Smooth muscle cell (in vitro differentiated cells): Measurements from ENCODE around the gene NOS3. TPM values are rescaled to one million over a fixed set of nuclear protein-coding genes. Genes with fewer than 3 reads are reported as not detected.

ENCODE experiments used
- DNase-seq: peaks from one replicate; lab custom pipeline; 2025; ENCODE audit not compliant: unreplicated experiment; lab: John Stamatoyannopoulos, UW
- H2AFZ ChIP-seq: fragments of 200-600 bp; sonication (generic); 2 replicates; pipeline ENCODE4 v1.6.0; 2016; ENCODE audit warnings: antibody characterized with exemption, low read depth, mild to moderate bottlenecking
- H3F3A ChIP-seq: fragments of 200-600 bp; sonication (generic); 2 replicates; pipeline ENCODE4 v1.6.0; 2017; ENCODE audit warnings: antibody characterized with exemption, low read depth
- H3K27ac ChIP-seq: fragments of 200-600 bp; sonication (generic); 2 replicates; pipeline ENCODE4 v1.5.1; 2016; ENCODE audit warnings: low read depth, mild to moderate bottlenecking
- H3K27me3 ChIP-seq: fragments of 200-600 bp; sonication (generic); 2 replicates; pipeline ENCODE4 v1.6.1; 2016; ENCODE audit warnings: low read depth, mild to moderate bottlenecking
- H3K36me3 ChIP-seq: fragments of 200-600 bp; sonication (generic); 2 replicates; pipeline ENCODE4 v1.5.1; 2016; ENCODE audit warnings: low read depth
- H3K4me1 ChIP-seq: fragments of 200-600 bp; sonication (generic); 2 replicates; pipeline ENCODE4 v1.5.1; 2016; ENCODE audit warnings: low read depth
- H3K4me2 ChIP-seq: fragments of 200-600 bp; sonication (generic); 2 replicates; pipeline ENCODE4 v1.6.0; 2016; ENCODE audit warnings: mild to moderate bottlenecking
- H3K4me3 ChIP-seq: fragments of 200-600 bp; sonication (generic); 2 replicates; pipeline ENCODE4 v1.5.1; 2016; ENCODE audit warnings: mild to moderate bottlenecking
- H3K79me2 ChIP-seq: fragments of 200-600 bp; sonication (generic); 2 replicates; pipeline ENCODE4 v1.6.0; 2016; ENCODE audit warnings: low read depth, mild to moderate bottlenecking
- H3K9ac ChIP-seq: fragments of 200-600 bp; sonication (generic); 2 replicates; pipeline ENCODE4 v1.6.0; 2016; ENCODE audit warnings: low read depth
- H3K9me3 ChIP-seq: fragments of 200-600 bp; sonication (generic); replicated peaks from 2 replicates; pipeline ENCODE4 v1.5.1; 2016; ENCODE audit warnings: low read depth
- H4K20me1 ChIP-seq: fragments of 200-600 bp; sonication (generic); 2 replicates; pipeline ENCODE4 v1.6.0; 2016; ENCODE audit warnings: low read depth
- CTCF ChIP-seq: fragments of 200-600 bp; sonication (generic); IDR thresholded peaks from 2 replicates; pipeline ENCODE4 v1.5.1; 2017; ENCODE audit warnings: borderline replicate concordance, mild to moderate bottlenecking, antibody characterized with exemption; ENCODE audit not compliant: insufficient read depth, poor library complexity, severe bottlenecking
- WGBS: methylation state at CpG from one replicate; pipeline ENCODE4 v1.1.7; 2016; ENCODE audit warnings: low lambda C conversion rate; 5-methylcytosine and 5-hydroxymethylcytosine counted together
- polyA plus RNA-seq: library from polyadenylated mRNA; unstranded; fragments of >200 nt; fragmentation: Nextera tagmentation; extraction: Ambion mirVana; gene quantifications from 2 replicates; pipeline ENCODE4 v1.2.1, GENCODE V29; 2016
- total RNA-seq: library from RNA; depleted of rRNA; stranded (reverse); fragments of >200 nt; gene quantifications from 2 replicates; pipeline ENCODE4 v1.2.3, GENCODE V29; 2014

NOS3 gene
- total and polyA plus RNA-seq, 2 experiments from 2014 or later = 3.4 to 11.7 TPM

- peak; percentile 96 for DNase-seq
- Histone ChIP-seq H3F3A (no peaks in the 10 kb centered on the region), H3K4me3 (peak within 1 kb of the TSS; percentile 61), H2AFZ (peak within 1 kb of the TSS; percentile 26), H3K27me3 (no peaks in the 10 kb centered on the region), H4K20me1 (no peaks in the 10 kb centered on the region), H3K9me3 (no peaks in the 10 kb centered on the region), H3K9ac (peak within 1 kb of the TSS; percentile 69), H3K79me2 (peaks cover 22% of the 10 kb centered on the region), H3K4me2 (peak within 1 kb of the TSS; percentile 88), H3K4me1 (peaks cover 19% of the 10 kb centered on the region), H3K36me3 (no peaks in the 10 kb centered on the region), H3K27ac (peak within 1 kb of the TSS; percentile 86)
- WGBS = 1% methylated on average over 50 of the region's 53 CpGs
- TF ChIP-seq CTCF = peak; percentile 35
Measured at GRCh38 chr7:151028131-151028947, 37.5 kb downstream of the NOS3 start, which contains the start of gene ABCB8. ABCB8 (plus strand) TSS chr7:151028450; CDS start chr7:151028516, 66 bp downstream.

- Histone ChIP-seq H3K4me3 (peak overlapping the region; percentile 61), H3K36me3 (no peaks in the 10 kb centered on the region), H3K27ac (peak overlapping the region; percentile 86), H3K27me3 (no peaks in the 10 kb centered on the region), H3K79me2 (peaks cover 22% of the 10 kb centered on the region), H3K9ac (peak overlapping the region; percentile 64), H2AFZ (peak overlapping the region; percentile 26), H3K4me2 (peak overlapping the region; percentile 88), H3K9me3 (no peaks in the 10 kb centered on the region), H3F3A (no peaks in the 10 kb centered on the region), H3K4me1 (peaks cover 19% of the 10 kb centered on the region), H4K20me1 (no peaks in the 10 kb centered on the region)
- TF ChIP-seq CTCF = no peak
- DNase-seq = no peak
- WGBS = 61% methylated on average over 17 of the region's 17 CpGs
Measured at GRCh38 chr7:151028948-151029501, 38.2 kb downstream of the NOS3 start.

- WGBS = 89% methylated on average over 4 of the region's 4 CpGs
- H3K9ac ChIP-seq = no peak overlapping the region
- no peak for TF ChIP-seq CTCF
Measured at GRCh38 chr7:151031011-151031410, 40.2 kb downstream of the NOS3 start.

More at GRCh38 chr7:151031011-151031410, 40.2 kb downstream of the NOS3 start:
- Histone ChIP-seq H3K36me3 (no peaks in the 10 kb centered on the region), H3K27ac (no peak overlapping the region), H3K4me1 (peaks cover 19% of the 10 kb centered on the region), H4K20me1 (no peaks in the 10 kb centered on the region), H3K9me3 (no peaks in the 10 kb centered on the region), H3K79me2 (peaks cover 22% of the 10 kb centered on the region), H3F3A (no peaks in the 10 kb centered on the region), H2AFZ (no peak overlapping the region), H3K4me2 (no peak overlapping the region), H3K27me3 (no peaks in the 10 kb centered on the region), H3K4me3 (no peak overlapping the region)
- no peak for DNase-seq
